A549 treated with GW870086 at 1 μM for 4 hours (cell line): ENCODE measurements around the gene OGFOD1. TPM values are rescaled to one million over a fixed set of nuclear protein-coding genes. Genes with fewer than 3 reads are reported as not detected.

Experiments
- total RNA-seq: library from RNA; stranded (reverse); fragments of 200-300 nt; extraction: Qiagen RNA extraction; gene quantifications from 5 replicates; pipeline ENCODE4 v1.2.3, GENCODE V29; 2022; ENCODE audit warnings: low read depth

Gene OGFOD1
- 65.9 to 95.4 TPM (median 79.4 TPM) in 5 replicates for total RNA-seq

GRCh38 chr16:56450986-56451752, at the start of gene OGFOD1, which contains the start of gene NUDT21:
OGFOD1 (plus strand) TSS chr16:56451554; CDS start chr16:56451613, 59 bp downstream.
NUDT21 (minus strand) TSS chr16:56451332; CDS start chr16:56451202, 130 bp downstream.

GRCh38 chr16:56425439-56425832, 25.9 kb upstream of the OGFOD1 start, which contains the start of gene AMFR:
AMFR (minus strand) TSS chr16:56425545; CDS start chr16:56425327, 218 bp downstream.

GRCh38 chr16:56519459-56520250, 68.3 kb downstream of the OGFOD1 start, which contains the start of gene BBS2:
BBS2 (minus strand) TSS chr16:56520024; CDS start chr16:56519862, 162 bp downstream.

Other genes starting within 250 kb of the OGFOD1 start
- gene AMFR, start 26.0 kb upstream of the OGFOD1 start, total RNA-seq: 58.6 to 71.7 TPM (median 66.7 TPM) in 5 replicates
- gene NUDT21, start 222 bp upstream of the OGFOD1 start, total RNA-seq: 105 to 126 TPM (median 122 TPM) in 5 replicates
- gene BBS2, start 68.5 kb downstream of the OGFOD1 start, total RNA-seq: 16.7 to 22.5 TPM (median 18.9 TPM) in 5 replicates
- not detected in 5 replicates for gene MT4, start 113.5 kb downstream of the OGFOD1 start, total RNA-seq
- 0.31 TPM in 1 of 5 replicates, not detected in the others for gene MT3, start 138.0 kb downstream of the OGFOD1 start, total RNA-seq
- 1,633 to 2,275 TPM (median 1,837 TPM) in 5 replicates for gene MT2A, start 157.0 kb downstream of the OGFOD1 start, total RNA-seq
- 0.69 TPM in 1 of 5 replicates, not detected in the others for gene MT1E, start 174.2 kb downstream of the OGFOD1 start, total RNA-seq
- gene MT1M, start 181.1 kb downstream of the OGFOD1 start, total RNA-seq: not detected in 5 replicates
- gene MT1A, start 187.1 kb downstream of the OGFOD1 start, total RNA-seq: 18.1 to 25.3 TPM (median 21.5 TPM) in 5 replicates
- 0.52 TPM in 2 of 5 replicates, not detected in the others for gene MT1B, start 200.3 kb downstream of the OGFOD1 start, total RNA-seq
- gene MT1F, start 206.4 kb downstream of the OGFOD1 start, total RNA-seq: 15.9 to 26.2 TPM (median 18.6 TPM) in 5 replicates
- not detected in 5 replicates for gene MT1G, start 216.5 kb downstream of the OGFOD1 start, total RNA-seq
- not detected in 5 replicates for gene MT1H, start 218.3 kb downstream of the OGFOD1 start, total RNA-seq
- 449 to 807 TPM (median 553 TPM) in 5 replicates for gene MT1X, start 230.9 kb downstream of the OGFOD1 start, total RNA-seq